ENCODE results near the gene PTGER2.
A peak's percentile ranks its signal among the peaks of the same experiment; 100 is the strongest.

The PTGER2 gene

GRCh38 chr14:52305014-52305413 is 9.1 kb upstream of the PTGER2 start:
- DNase-seq (ENCODE audit: low spot score): no peak

- no peak for DNase-seq (ENCODE audit: low spot score)
Measured at GRCh38 chr14:52307376-52307775, 6.7 kb upstream of the PTGER2 start.

GRCh38 chr14:52307905-52308304 is 6.2 kb upstream of the PTGER2 start:
- DNase-seq (ENCODE audit: low spot score): no peak

GRCh38 chr14:52310541-52310940 is 3.6 kb upstream of the PTGER2 start:
- DNase-seq (ENCODE audit: low spot score): no peak

- no peak for DNase-seq (ENCODE audit: low spot score)
Measured at GRCh38 chr14:52312931-52313355, 1.2 kb upstream of the PTGER2 start.

GRCh38 chr14:52313462-52313861 is 650 bp upstream of the PTGER2 start:
- no peak for DNase-seq (ENCODE audit: low spot score)

GRCh38 chr14:52314595-52315354 is 663 bp downstream of the PTGER2 start:
- DNase-seq (ENCODE audit: low spot score): peak; percentile 17

GRCh38 chr14:52315355-52315718 is 1.2 kb downstream of the PTGER2 start:
- DNase-seq (ENCODE audit: low spot score): no peak

GRCh38 chr14:52318062-52318461 is 4.0 kb downstream of the PTGER2 start:
- DNase-seq (ENCODE audit: low spot score): no peak

GRCh38 chr14:52318826-52319645 is 4.9 kb downstream of the PTGER2 start:
- no peak for DNase-seq (ENCODE audit: low spot score)

- DNase-seq (ENCODE audit: low spot score): no peak
Measured at GRCh38 chr14:52319919-52320318, 5.8 kb downstream of the PTGER2 start.

- DNase-seq (ENCODE audit: low spot score): peak; percentile 59
Measured at GRCh38 chr14:52325126-52325525, 11.0 kb downstream of the PTGER2 start.

GRCh38 chr14:52325630-52326029 is 11.5 kb downstream of the PTGER2 start:
- DNase-seq (ENCODE audit: low spot score): no peak

GRCh38 chr14:52327374-52328226 is 13.5 kb downstream of the PTGER2 start:
- DNase-seq (ENCODE audit: low spot score): no peak

GRCh38 chr14:52328276-52328675 is 14.2 kb downstream of the PTGER2 start:
- no peak for DNase-seq (ENCODE audit: low spot score)

- DNase-seq (ENCODE audit: low spot score): no peak
Measured at GRCh38 chr14:52329678-52330369, 15.7 kb downstream of the PTGER2 start.

- DNase-seq (ENCODE audit: low spot score): no peak
Measured at GRCh38 chr14:52332269-52332668, 18.2 kb downstream of the PTGER2 start.

GRCh38 chr14:52333108-52333507 is 19.0 kb downstream of the PTGER2 start:
- no peak for DNase-seq (ENCODE audit: low spot score)

GRCh38 chr14:52333823-52334657 is 19.9 kb downstream of the PTGER2 start:
- no peak for DNase-seq (ENCODE audit: low spot score)

GRCh38 chr14:52336241-52336640 is 22.1 kb downstream of the PTGER2 start:
- DNase-seq (ENCODE audit: low spot score): no peak

Measured in germinal center (tissue), 1 donor.